Trophoblast cell (in vitro differentiated cells and primary cell): ENCODE results near the gene TMEM154.

Experiments used
- DNase-seq, 2 donors: peaks; one replicate each; pipeline ENCODE4 v3.0.0-alpha.2; 2016
- H2AFZ ChIP-seq: 2 replicates; pipeline ENCODE4 v1.6.1; 2013; ENCODE audit warnings: low read length, moderate library complexity, mild to moderate bottlenecking; ENCODE audit not compliant: insufficient read depth, poor library complexity
- H2AK5ac ChIP-seq: 2 replicates; pipeline ENCODE4 v1.6.1; 2013; ENCODE audit warnings: mild to moderate bottlenecking, low read length
- H2BK120ac ChIP-seq: 2 replicates; pipeline ENCODE4 v1.6.1; 2013; ENCODE audit warnings: low read length, mild to moderate bottlenecking, moderate library complexity; ENCODE audit not compliant: insufficient read depth, poor library complexity
- H2BK12ac ChIP-seq: 2 replicates; pipeline ENCODE4 v1.6.1; 2013; ENCODE audit warnings: mild to moderate bottlenecking, low read length, moderate library complexity
- H2BK5ac ChIP-seq: 2 replicates; pipeline ENCODE4 v1.6.1; 2013; ENCODE audit warnings: low read length, low read depth, moderate library complexity, mild to moderate bottlenecking; ENCODE audit not compliant: poor library complexity
- H3K14ac ChIP-seq: 2 replicates; pipeline ENCODE4 v1.6.1; 2013; ENCODE audit warnings: mild to moderate bottlenecking, low read length
- H3K18ac ChIP-seq: 2 replicates; pipeline ENCODE4 v1.6.1; 2013; ENCODE audit warnings: mild to moderate bottlenecking, low read length
- H3K23ac ChIP-seq: 2 replicates; pipeline ENCODE4 v1.6.1; 2013; ENCODE audit warnings: low read length
- H3K27ac ChIP-seq: 2 replicates; pipeline ENCODE4 v1.5.1; 2013; ENCODE audit warnings: low read depth, mild to moderate bottlenecking, inconsistent platforms, low read length, moderate library complexity
- H3K27me3 ChIP-seq: 2 replicates; pipeline ENCODE4 v1.6.1; 2013; ENCODE audit warnings: inconsistent platforms, mild to moderate bottlenecking, low read length, moderate library complexity; ENCODE audit not compliant: insufficient read depth
- H3K36me3 ChIP-seq, 2 experiments: 1 replicate in 1 of 2; 2 replicates in 1 of 2; pipeline ENCODE4 v1.6.1; 2013; ENCODE audit warnings: low read length in 2 of 2, mild to moderate bottlenecking in 2 of 2, moderate library complexity in 1 of 2; ENCODE audit not compliant: insufficient read depth in 2 of 2, control insufficient read depth in 1 of 2
- H3K4ac ChIP-seq: 2 replicates; pipeline ENCODE4 v1.6.1; 2013; ENCODE audit warnings: low read depth, mild to moderate bottlenecking, low read length, moderate library complexity
- H3K4me1 ChIP-seq, 2 experiments: 1 replicate in 1 of 2; 2 replicates in 1 of 2; pipeline ENCODE4 v1.6.1; 2013; ENCODE audit warnings: low read length in 2 of 2, mild to moderate bottlenecking in 2 of 2, moderate library complexity in 1 of 2; ENCODE audit not compliant: insufficient read depth in 2 of 2, control insufficient read depth in 1 of 2
- H3K4me2 ChIP-seq: 2 replicates; pipeline ENCODE4 v1.6.1; 2013; ENCODE audit warnings: inconsistent platforms, mild to moderate bottlenecking, low read length, moderate library complexity
- H3K4me3 ChIP-seq: 2 replicates; pipeline ENCODE4 v1.5.1; 2013; ENCODE audit warnings: mild to moderate bottlenecking, low read depth, low read length, inconsistent platforms
- H3K79me1 ChIP-seq: one replicate; pipeline ENCODE4 v1.6.1; 2013; ENCODE audit warnings: low read length
- H3K79me2 ChIP-seq: 2 replicates; pipeline ENCODE4 v1.6.1; 2013; ENCODE audit warnings: low read length, mild to moderate bottlenecking; ENCODE audit not compliant: control insufficient read depth, insufficient read depth, poor library complexity
- H3K9ac ChIP-seq: 2 replicates; pipeline ENCODE4 v1.6.1; 2013; ENCODE audit warnings: mild to moderate bottlenecking, low read length
- H3K9me3 ChIP-seq: 2 replicates; pipeline ENCODE4 v1.6.1; 2013; ENCODE audit warnings: low read depth, mild to moderate bottlenecking, control low read depth, inconsistent platforms, low read length; ENCODE audit not compliant: insufficient read depth
- H4K12ac ChIP-seq: 2 replicates; pipeline ENCODE4 v1.6.1; 2013; ENCODE audit warnings: low read depth, mild to moderate bottlenecking, low read length, moderate library complexity
- H4K8ac ChIP-seq: 2 replicates; pipeline ENCODE4 v1.6.1; 2013; ENCODE audit warnings: low read depth, mild to moderate bottlenecking, low read length, moderate library complexity
- H4K91ac ChIP-seq: one replicate; pipeline ENCODE4 v1.6.1; 2013; ENCODE audit warnings: low read depth, mild to moderate bottlenecking, low read length, moderate library complexity
- WGBS: extraction: QIAGEN DNeasy Blood & Tissue Kit; methylation state at CpG from one replicate; pipeline ENCODE4 v1.1.7; 2013; ENCODE audit warnings: missing lambda C conversion rate; ENCODE audit not compliant: insufficient read length, insufficient coverage; ENCODE audit errors: extremely low coverage; 5-methylcytosine and 5-hydroxymethylcytosine counted together

TMEM154 gene

DNA sequence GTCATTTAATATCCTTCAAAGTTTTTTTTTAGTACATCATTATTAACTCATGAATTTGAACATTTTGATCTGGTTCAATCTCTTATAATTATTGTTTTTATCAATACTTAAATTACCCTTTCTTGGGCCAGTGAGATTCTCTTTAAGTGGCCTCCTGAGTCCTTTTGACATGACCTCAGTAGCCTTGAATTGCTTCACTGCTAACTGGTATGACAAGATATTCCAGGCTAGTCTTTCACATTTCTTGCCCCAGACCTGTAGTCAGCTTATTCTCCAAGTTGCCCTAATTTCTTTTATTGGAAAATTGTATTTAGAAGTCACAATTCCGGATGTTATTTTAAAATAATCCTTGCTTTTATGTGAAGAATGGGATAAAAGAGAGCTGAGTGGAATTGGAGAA is 108.5 kb downstream of the TMEM154 start:
- Histone ChIP-seq H3K4me3 (no peak overlapping the region), H3K4ac (no peak overlapping the region), H3K27me3 (no peaks in the 10 kb centered on the region), H3K14ac (no peak overlapping the region), H3K36me3 (no peaks in the 10 kb centered on the region), H3K27ac (no peak overlapping the region), H3K9ac (no peak overlapping the region), H3K79me2 (no peaks in the 10 kb centered on the region), H3K23ac (no peak overlapping the region), H3K9me3 (no peaks in the 10 kb centered on the region), H2BK12ac (no peak overlapping the region), H3K18ac (no peak overlapping the region), H2BK120ac (no peak overlapping the region), H2AFZ (no peak overlapping the region), H4K91ac (no peak overlapping the region), H4K8ac (no peak overlapping the region), H3K4me1 (no peaks in the 10 kb centered on the region), H3K79me1 (peaks cover 4% of the 10 kb centered on the region), H3K4me2 (no peak overlapping the region), H2AK5ac (no peak overlapping the region), H2BK5ac (no peak overlapping the region), H4K12ac (no peak overlapping the region)
- no CpG with 5 or more reads among the region's 1 CpG for WGBS
- DNase-seq, result peak; percentile 30 to 76
